Retinal pigment epithelial cell (primary cell): Measurements from ENCODE around the gene SULT1A2.
"Not testable (repeated sequence)": the region's sequence is repeated elsewhere in the genome, so short reads cannot be mapped to it uniquely, and the experiment has no call there.

Experiments used
- DNase-seq: peaks from one replicate; pipeline ENCODE4 v3.0.0-alpha.2; 2010; ENCODE audit warnings: low read depth
- H3K4me3 ChIP-seq: 2 replicates; pipeline ENCODE4 v1.5.1; 2011; ENCODE audit warnings: mild to moderate bottlenecking, low read length, control low read depth, moderate library complexity
- TF ChIP-seq, protein P1 (sequence below): conservative IDR thresholded peaks from 2 replicates; pipeline ENCODE4 v1.5.1; 2011; ENCODE audit warnings: low read depth, low read length, control low read depth, inconsistent platforms

Gene SULT1A2

DNA sequence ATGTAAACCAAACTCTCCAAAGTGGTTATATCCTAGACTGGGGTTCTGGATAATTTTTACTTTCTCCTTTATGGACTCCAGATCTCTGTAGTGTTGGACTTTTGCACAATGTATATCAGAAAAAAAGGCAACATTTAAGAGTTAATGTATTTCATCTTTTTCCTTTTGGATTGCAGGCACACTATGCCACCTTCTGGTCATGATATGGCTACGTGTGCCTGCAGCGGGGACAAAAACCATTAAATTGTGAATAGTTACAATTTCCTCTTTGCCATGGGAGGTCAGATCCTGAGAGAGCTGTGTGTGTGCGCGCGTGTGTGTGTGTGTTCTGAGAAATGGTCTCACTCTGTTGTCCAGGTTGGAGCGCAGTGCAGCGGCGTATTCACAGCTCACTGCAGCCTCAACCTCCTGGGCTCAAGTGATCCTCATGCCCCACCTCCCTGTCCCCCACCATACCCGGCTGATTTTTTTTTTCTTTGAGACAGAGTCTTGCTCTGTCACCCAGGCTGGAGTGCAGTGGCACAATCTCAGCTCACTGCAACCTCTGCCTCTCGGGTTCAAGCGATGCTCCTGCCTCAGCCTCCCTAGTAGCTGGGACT, 47.5 kb downstream of the SULT1A2 start:
- DNase-seq = no peak
- no peak overlapping the region for H3K4me3 ChIP-seq
- TF ChIP-seq, protein P1, sequence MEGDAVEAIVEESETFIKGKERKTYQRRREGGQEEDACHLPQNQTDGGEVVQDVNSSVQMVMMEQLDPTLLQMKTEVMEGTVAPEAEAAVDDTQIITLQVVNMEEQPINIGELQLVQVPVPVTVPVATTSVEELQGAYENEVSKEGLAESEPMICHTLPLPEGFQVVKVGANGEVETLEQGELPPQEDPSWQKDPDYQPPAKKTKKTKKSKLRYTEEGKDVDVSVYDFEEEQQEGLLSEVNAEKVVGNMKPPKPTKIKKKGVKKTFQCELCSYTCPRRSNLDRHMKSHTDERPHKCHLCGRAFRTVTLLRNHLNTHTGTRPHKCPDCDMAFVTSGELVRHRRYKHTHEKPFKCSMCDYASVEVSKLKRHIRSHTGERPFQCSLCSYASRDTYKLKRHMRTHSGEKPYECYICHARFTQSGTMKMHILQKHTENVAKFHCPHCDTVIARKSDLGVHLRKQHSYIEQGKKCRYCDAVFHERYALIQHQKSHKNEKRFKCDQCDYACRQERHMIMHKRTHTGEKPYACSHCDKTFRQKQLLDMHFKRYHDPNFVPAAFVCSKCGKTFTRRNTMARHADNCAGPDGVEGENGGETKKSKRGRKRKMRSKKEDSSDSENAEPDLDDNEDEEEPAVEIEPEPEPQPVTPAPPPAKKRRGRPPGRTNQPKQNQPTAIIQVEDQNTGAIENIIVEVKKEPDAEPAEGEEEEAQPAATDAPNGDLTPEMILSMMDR = peak; percentile 63

DNA sequence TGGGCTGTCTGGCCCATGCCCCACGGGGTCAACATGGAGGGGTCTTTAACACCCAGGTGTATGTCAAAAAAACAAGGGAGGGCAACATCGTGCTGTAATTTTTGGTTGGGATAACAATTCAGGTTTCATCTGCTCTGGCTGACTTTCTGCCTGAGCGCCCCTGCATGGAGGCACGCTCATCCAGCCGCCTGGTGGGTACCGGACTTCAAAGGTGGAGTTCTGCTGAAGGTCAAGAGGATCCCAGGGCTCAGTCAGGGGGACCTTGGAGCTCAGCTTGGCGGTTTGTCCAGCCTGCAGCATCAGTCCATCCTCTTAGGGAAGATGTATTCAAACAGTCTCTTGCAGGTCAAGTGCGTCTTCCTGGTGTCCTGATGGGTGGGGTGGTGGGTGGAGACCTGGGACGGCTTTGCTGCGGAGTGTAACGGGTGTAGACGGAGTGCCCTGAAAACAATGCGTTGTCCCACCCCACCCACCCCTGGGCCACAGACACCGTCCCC, 48.5 kb downstream of the SULT1A2 start:
- TF ChIP-seq, protein P1 = no peak
- no peak for DNase-seq
- H3K4me3 ChIP-seq = no peak overlapping the region

DNA sequence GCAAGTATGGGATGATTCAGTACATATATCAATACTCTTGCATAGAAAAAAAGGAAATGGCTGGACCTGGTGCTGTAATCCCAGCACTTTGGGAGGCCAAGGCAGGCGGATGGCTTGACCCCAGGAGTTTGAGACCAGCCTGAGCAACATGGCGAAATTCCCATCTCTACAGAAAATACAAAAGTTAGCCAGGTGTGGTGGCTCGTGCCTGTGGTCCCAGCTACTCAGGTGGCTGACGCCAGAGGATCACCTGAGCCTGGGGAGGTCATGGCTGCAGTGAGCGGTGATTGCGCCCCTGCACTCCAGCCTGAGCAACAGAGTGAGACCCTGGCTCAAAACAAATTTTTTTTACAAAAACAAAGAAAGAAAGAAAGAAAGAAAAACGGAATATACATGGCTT, 50.2 kb downstream of the SULT1A2 start:
- TF ChIP-seq, protein P1 = no peak

DNA sequence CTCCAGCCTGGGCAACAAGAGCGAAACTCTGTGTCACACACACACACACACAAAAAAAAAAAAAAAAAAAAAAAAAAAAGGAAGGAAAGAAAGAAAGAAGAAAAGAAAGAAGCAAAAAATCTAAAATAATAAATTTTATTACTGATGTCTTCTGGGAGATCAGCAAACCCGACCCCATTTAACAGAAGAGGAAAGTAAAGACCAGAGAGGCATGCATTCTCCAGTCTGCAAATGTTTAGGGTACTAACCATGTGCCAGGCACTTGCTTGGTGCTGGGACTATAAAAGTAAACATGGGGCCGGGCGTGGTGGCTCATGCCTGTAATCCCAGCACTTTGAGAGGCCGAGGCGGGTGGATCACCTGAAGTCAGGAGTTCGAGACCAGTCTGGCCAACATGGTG, 50.9 kb downstream of the SULT1A2 start:
- not testable (repeated sequence) for H3K4me3 ChIP-seq, DNase-seq

More for the DNA sequence above, 50.2 kb downstream of the SULT1A2 start:
- no peak for DNase-seq
- H3K4me3 ChIP-seq = no peak overlapping the region

DNA sequence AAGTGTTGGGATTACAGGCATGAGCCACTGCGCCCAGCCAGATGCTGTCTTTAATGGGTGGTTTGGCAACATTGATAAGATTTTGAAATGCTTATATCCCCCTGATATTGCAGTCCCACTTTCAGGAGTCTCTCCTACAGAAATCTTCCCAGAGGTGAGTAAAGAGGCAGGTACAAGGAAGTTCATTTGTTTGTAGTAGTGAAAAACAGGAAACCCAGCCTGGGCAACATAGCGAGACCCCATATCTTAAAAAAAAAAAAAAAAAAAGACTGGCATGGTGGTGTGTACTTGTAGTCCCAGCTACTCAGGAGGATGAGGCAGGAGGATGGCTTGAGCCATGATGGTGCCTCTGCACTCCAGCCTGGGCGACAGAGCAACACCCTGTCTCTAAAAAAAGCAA, 51.9 kb downstream of the SULT1A2 start:
- no peak overlapping the region for H3K4me3 ChIP-seq
- TF ChIP-seq, protein P1 = no peak
- DNase-seq = no peak

DNA sequence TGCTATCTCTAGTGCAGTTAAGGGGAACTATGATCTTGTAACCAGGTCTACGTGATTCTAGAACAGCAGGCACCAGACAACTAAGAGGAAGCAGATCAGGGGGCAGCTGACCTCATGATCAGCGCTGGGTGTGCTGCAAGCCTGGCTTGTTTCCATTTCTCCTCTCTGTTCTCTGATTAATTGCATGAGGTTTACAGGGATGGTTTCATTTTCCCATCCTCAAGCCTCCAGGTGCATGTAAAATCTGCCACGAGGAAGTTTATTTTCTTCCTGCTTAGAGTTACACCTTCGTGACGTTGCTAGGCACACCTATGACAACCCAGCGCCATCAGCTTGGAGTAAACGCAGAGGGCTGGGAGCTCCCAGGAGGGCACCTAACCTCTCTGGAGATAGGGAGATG, 53.8 kb downstream of the SULT1A2 start:
- no peak for DNase-seq
- TF ChIP-seq, protein P1 = no peak
- no peak overlapping the region for H3K4me3 ChIP-seq

DNA sequence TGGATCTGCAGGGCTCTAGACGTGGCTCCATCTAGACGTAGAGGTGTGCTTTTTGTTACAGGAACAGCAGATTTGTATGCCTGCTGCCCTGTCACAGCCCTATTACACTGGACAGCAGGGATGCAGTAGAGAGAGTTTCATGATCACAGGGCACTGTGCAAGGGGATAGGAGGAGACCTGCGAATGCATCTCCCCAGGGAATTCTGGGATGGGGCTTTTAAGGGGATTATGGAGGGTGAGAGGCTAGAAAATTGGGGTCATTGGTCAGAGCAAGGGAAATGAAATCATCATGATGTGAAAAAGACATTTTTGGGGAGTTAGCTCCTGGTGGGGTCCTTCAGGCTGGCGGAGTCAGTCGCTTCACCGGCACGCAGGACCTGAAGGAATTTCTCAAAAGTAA, 54.2 kb downstream of the SULT1A2 start:
- DNase-seq = no peak
- no peak overlapping the region for H3K4me3 ChIP-seq
- TF ChIP-seq, protein P1 = no peak
